Activated T-helper 1 cell treated with anti-CD3 and anti-CD28 coated beads, Interleukin-12 subunit alpha, Interleukin-12 subunit beta, Interleukin-2, Interleukin-4 antibody, amounts not matched to agents 30 ng/mL and 10 ng/mL and 1 ng/mL, durations not matched to agents 14 hours and 24 hours and 36 hours (primary cell): ENCODE measurements around the gene CDH2. TPM values are rescaled to one million over a fixed set of nuclear protein-coding genes. Genes with fewer than 3 reads are reported as not detected.

Experiments
- DNase-seq: peaks from one replicate; pipeline ENCODE4 v3.0.0; 2021; ENCODE audit warnings: low spot score
- H3K27ac Mint-ChIP-seq: one replicate; pipeline ENCODE4 v1.8.0; 2021; ENCODE audit warnings: mild to moderate bottlenecking, mixed read lengths
- H3K27me3 Mint-ChIP-seq: one replicate; pipeline ENCODE4 v1.8.0; 2022; ENCODE audit warnings: mild to moderate bottlenecking, moderate library complexity, mixed read lengths; ENCODE audit not compliant: insufficient read depth
- H3K36me3 Mint-ChIP-seq: one replicate; pipeline ENCODE4 v1.8.0; 2021; ENCODE audit warnings: low read depth, mixed read lengths
- H3K4me1 Mint-ChIP-seq: one replicate; pipeline ENCODE4 v1.8.0; 2021; ENCODE audit warnings: low read depth, mixed read lengths
- H3K4me3 Mint-ChIP-seq: one replicate; pipeline ENCODE4 v1.8.0; 2021; ENCODE audit warnings: mild to moderate bottlenecking, moderate library complexity, mixed read lengths
- H3K9me3 Mint-ChIP-seq: one replicate; pipeline ENCODE4 v1.8.0; 2021; ENCODE audit warnings: mixed read lengths
- intact Hi-C: fragments of 100-400 bp; cut with micrococcal nuclease; formaldehyde crosslinking; loops from one replicate; pipeline ENCODE4 v1.15.1; 2024
- total RNA-seq: library from RNA; stranded (reverse); gene quantifications from 2 replicates; pipeline ENCODE4 v1.2.3, GENCODE V29; 2022

CDH2 gene
- total RNA-seq, 1 donor from 2014 or later = 0.16 TPM

GRCh38 chr18:28114472-28114871 lies 62.5 kb downstream of the CDH2 start:
- no peak for DNase-seq
- Mint-ChIP-seq H3K27ac (no peak overlapping the region), H3K27me3 (no peaks in the 10 kb centered on the region), H3K9me3 (no peaks in the 10 kb centered on the region), H3K4me1 (no peaks in the 10 kb centered on the region), H3K36me3 (no peaks in the 10 kb centered on the region), H3K4me3 (no peak overlapping the region)
- intact Hi-C loops = no loop called here

GRCh38 chr18:28113271-28114029 lies 63.5 kb downstream of the CDH2 start:
- H3K27me3 Mint-ChIP-seq = no peaks in the 10 kb centered on the region
- H3K27ac Mint-ChIP-seq = no peak overlapping the region
- no peaks in the 10 kb centered on the region for H3K9me3 Mint-ChIP-seq
- no peaks in the 10 kb centered on the region for H3K4me1 Mint-ChIP-seq
- no peak overlapping the region for H3K4me3 Mint-ChIP-seq
- H3K36me3 Mint-ChIP-seq = no peaks in the 10 kb centered on the region
- intact Hi-C loops = no loop called here
- DNase-seq = no peak

GRCh38 chr18:28112056-28112470 lies 64.9 kb downstream of the CDH2 start:
- Mint-ChIP-seq H3K27me3 (no peaks in the 10 kb centered on the region), H3K9me3 (no peaks in the 10 kb centered on the region)
- intact Hi-C loops = no loop called here

GRCh38 chr18:28110924-28111323 lies 66.0 kb downstream of the CDH2 start:
- no peaks in the 10 kb centered on the region for H3K9me3 Mint-ChIP-seq
- no peak for DNase-seq
- no peak overlapping the region for H3K27ac Mint-ChIP-seq
- H3K4me1 Mint-ChIP-seq = no peaks in the 10 kb centered on the region
- intact Hi-C loops = no loop called here
- no peaks in the 10 kb centered on the region for H3K27me3 Mint-ChIP-seq
- H3K4me3 Mint-ChIP-seq = no peak overlapping the region
- no peaks in the 10 kb centered on the region for H3K36me3 Mint-ChIP-seq

More at GRCh38 chr18:28112056-28112470, 64.9 kb downstream of the CDH2 start:
- Mint-ChIP-seq H3K36me3 (no peaks in the 10 kb centered on the region), H3K27ac (no peak overlapping the region), H3K4me1 (no peaks in the 10 kb centered on the region), H3K4me3 (no peak overlapping the region)
- no peak for DNase-seq

- H3K4me3 Mint-ChIP-seq = no peak overlapping the region
- no peak overlapping the region for H3K27ac Mint-ChIP-seq
- intact Hi-C loops = no loop called here
- no peaks in the 10 kb centered on the region for H3K36me3 Mint-ChIP-seq
- no peaks in the 10 kb centered on the region for H3K9me3 Mint-ChIP-seq
- H3K4me1 Mint-ChIP-seq = no peaks in the 10 kb centered on the region
- no peaks in the 10 kb centered on the region for H3K27me3 Mint-ChIP-seq
- DNase-seq = no peak
Observed at GRCh38 chr18:28109781-28110560, 67.0 kb downstream of the CDH2 start.

GRCh38 chr18:28108814-28109213 lies 68.1 kb downstream of the CDH2 start:
- Mint-ChIP-seq H3K36me3 (no peaks in the 10 kb centered on the region), H3K27ac (no peak overlapping the region), H3K27me3 (no peaks in the 10 kb centered on the region), H3K4me1 (no peaks in the 10 kb centered on the region), H3K9me3 (no peaks in the 10 kb centered on the region), H3K4me3 (no peak overlapping the region)
- intact Hi-C loops = no loop called here
- no peak for DNase-seq

GRCh38 chr18:28108254-28108653 lies 68.7 kb downstream of the CDH2 start:
- H3K36me3 Mint-ChIP-seq = no peaks in the 10 kb centered on the region
- H3K4me1 Mint-ChIP-seq = no peaks in the 10 kb centered on the region
- DNase-seq = no peak

GRCh38 chr18:28099237-28099636 lies 77.7 kb downstream of the CDH2 start:
- DNase-seq = no peak
- Mint-ChIP-seq H3K4me3 (no peak overlapping the region), H3K4me1 (no peaks in the 10 kb centered on the region), H3K27ac (no peak overlapping the region), H3K27me3 (no peaks in the 10 kb centered on the region), H3K9me3 (no peaks in the 10 kb centered on the region), H3K36me3 (no peaks in the 10 kb centered on the region)
- intact Hi-C loops = no loop called here

More at GRCh38 chr18:28108254-28108653, 68.7 kb downstream of the CDH2 start:
- Mint-ChIP-seq H3K27ac (no peak overlapping the region), H3K27me3 (no peaks in the 10 kb centered on the region), H3K4me3 (no peak overlapping the region), H3K9me3 (no peaks in the 10 kb centered on the region)
- intact Hi-C loops = no loop called here

GRCh38 chr18:28095631-28096030 lies 81.3 kb downstream of the CDH2 start:
- Mint-ChIP-seq H3K4me3 (no peak overlapping the region), H3K27me3 (no peaks in the 10 kb centered on the region), H3K9me3 (peaks cover 5% of the 10 kb centered on the region), H3K27ac (no peak overlapping the region), H3K36me3 (no peaks in the 10 kb centered on the region), H3K4me1 (no peaks in the 10 kb centered on the region)
- intact Hi-C loops = no loop called here
- no peak for DNase-seq

- Mint-ChIP-seq H3K27ac (no peak overlapping the region), H3K4me1 (no peaks in the 10 kb centered on the region), H3K36me3 (no peaks in the 10 kb centered on the region), H3K27me3 (no peaks in the 10 kb centered on the region), H3K4me3 (no peak overlapping the region), H3K9me3 (peaks cover 5% of the 10 kb centered on the region)
- DNase-seq = no peak
- intact Hi-C loops = no loop called here
Observed at GRCh38 chr18:28095041-28095440, 81.9 kb downstream of the CDH2 start.

- Mint-ChIP-seq H3K36me3 (no peaks in the 10 kb centered on the region), H3K4me1 (no peaks in the 10 kb centered on the region), H3K27ac (no peak overlapping the region), H3K27me3 (no peaks in the 10 kb centered on the region), H3K4me3 (no peak overlapping the region), H3K9me3 (peaks cover 5% of the 10 kb centered on the region)
- intact Hi-C loops = no loop called here
- no peak for DNase-seq
Observed at GRCh38 chr18:28091197-28091596, 85.7 kb downstream of the CDH2 start.

- Mint-ChIP-seq H3K4me1 (no peaks in the 10 kb centered on the region), H3K4me3 (no peak overlapping the region), H3K36me3 (no peaks in the 10 kb centered on the region), H3K9me3 (peaks cover 5% of the 10 kb centered on the region), H3K27ac (no peak overlapping the region), H3K27me3 (no peaks in the 10 kb centered on the region)
- intact Hi-C loops = no loop called here
- DNase-seq = no peak
Observed at GRCh38 chr18:28088477-28088876, 88.5 kb downstream of the CDH2 start.
